ENCODE results near the gene MTHFD2L. TPM values are rescaled to one million over a fixed set of nuclear protein-coding genes. Genes with fewer than 3 reads are reported as not detected.

MTHFD2L gene
- total and polyA plus RNA-seq, 9 of the 15 experiments (the other 6 are each of a cell fraction or from before 2014, with no cell fraction given), result 10.0 to 39.0 (median 26.0) TPM

GRCh38 chr4:74331252-74331651, 173.3 kb downstream of the MTHFD2L start (continued):
- TF ChIP-seq RBBP5 (IDR thresholded peaks at IDR 0.05; ENCODE audit: borderline replicate concordance, insufficient read depth, low read length, poor library complexity, severe bottlenecking), result no peak
- TF ChIP-seq SNIP1 (IDR thresholded peaks at IDR 0.05; ENCODE audit: low read depth), result no peak
- TF ChIP-seq HNRNPL (IDR thresholded peaks at IDR 0.05; ENCODE audit: low read depth, low read length), result no peak
- TF ChIP-seq PRPF4 (IDR thresholded peaks at IDR 0.05; ENCODE audit: insufficient read depth, low read depth, low read length, poor library complexity, severe bottlenecking), result no peak
- TF ChIP-seq SIN3B (IDR thresholded peaks at IDR 0.05; ENCODE audit: low read depth), result no peak
- peak; percentile 49; the same call in 1 of the 2 replicates for TF ChIP-seq ZNF175 (CRISPR knock-in tag; IDR thresholded peaks at IDR 0.05; ENCODE audit: low read depth)
- TF ChIP-seq SIN3A (IDR thresholded peaks at IDR 0.05; ENCODE audit: borderline replicate concordance in 2 of 2, control insufficient read depth in 1 of 2, low read depth in 2 of 2, low read length in 2 of 2), result no peak
- no peak for TF ChIP-seq PPARD (CRISPR knock-in tag; IDR thresholded peaks at IDR 0.05)
- peak; percentile 28; the same call in 1 of the 2 replicates for TF ChIP-seq CHAMP1 (IDR thresholded peaks at IDR 0.05)
- no peak for TF ChIP-seq ZNF830 (CRISPR knock-in tag; IDR thresholded peaks at IDR 0.05)
- TF ChIP-seq TBP (optimal IDR thresholded peaks at IDR 0.05; ENCODE audit: low read depth, low read length), result no peak
- no peak for TF ChIP-seq SFPQ (IDR thresholded peaks at IDR 0.05; ENCODE audit: low read depth, low read length)
- no peak for TF ChIP-seq MTA2 (IDR thresholded peaks at IDR 0.05; ENCODE audit: low read depth)
- TF ChIP-seq, protein P1, sequence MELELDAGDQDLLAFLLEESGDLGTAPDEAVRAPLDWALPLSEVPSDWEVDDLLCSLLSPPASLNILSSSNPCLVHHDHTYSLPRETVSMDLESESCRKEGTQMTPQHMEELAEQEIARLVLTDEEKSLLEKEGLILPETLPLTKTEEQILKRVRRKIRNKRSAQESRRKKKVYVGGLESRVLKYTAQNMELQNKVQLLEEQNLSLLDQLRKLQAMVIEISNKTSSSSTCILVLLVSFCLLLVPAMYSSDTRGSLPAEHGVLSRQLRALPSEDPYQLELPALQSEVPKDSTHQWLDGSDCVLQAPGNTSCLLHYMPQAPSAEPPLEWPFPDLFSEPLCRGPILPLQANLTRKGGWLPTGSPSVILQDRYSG (tag; conservative IDR thresholded peaks at IDR 0.05; ENCODE audit: low read depth), result no peak
- TF ChIP-seq POLR2B (IDR thresholded peaks at IDR 0.05; ENCODE audit: low read depth, partially characterized antibody), result peak; percentile 69
- TF ChIP-seq HEY1 (CRISPR knock-in tag; IDR thresholded peaks at IDR 0.05; ENCODE audit: borderline replicate concordance), result no peak
- no peak for TF ChIP-seq BCLAF1 (IDR thresholded peaks at IDR 0.05; ENCODE audit: borderline replicate concordance in 1 of 2, control insufficient read depth in 1 of 2, low read depth in 2 of 2, low read length in 1 of 2)
- no peak for TF ChIP-seq SP2 (IDR thresholded peaks at IDR 0.05; ENCODE audit: extremely low read depth, low read depth, low read length, poor library complexity, severe bottlenecking)
- TF ChIP-seq ZNF75A (CRISPR knock-in tag; IDR thresholded peaks at IDR 0.05), result no peak

All from K562 (cell line).